ENCODE measurements around the gene KRTAP5-6. TPM values are rescaled to one million over a fixed set of nuclear protein-coding genes. Genes with fewer than 3 reads are reported as not detected.

KRTAP5-6 gene
- total and polyA plus RNA-seq, 12 donors, result not detected

DNA sequence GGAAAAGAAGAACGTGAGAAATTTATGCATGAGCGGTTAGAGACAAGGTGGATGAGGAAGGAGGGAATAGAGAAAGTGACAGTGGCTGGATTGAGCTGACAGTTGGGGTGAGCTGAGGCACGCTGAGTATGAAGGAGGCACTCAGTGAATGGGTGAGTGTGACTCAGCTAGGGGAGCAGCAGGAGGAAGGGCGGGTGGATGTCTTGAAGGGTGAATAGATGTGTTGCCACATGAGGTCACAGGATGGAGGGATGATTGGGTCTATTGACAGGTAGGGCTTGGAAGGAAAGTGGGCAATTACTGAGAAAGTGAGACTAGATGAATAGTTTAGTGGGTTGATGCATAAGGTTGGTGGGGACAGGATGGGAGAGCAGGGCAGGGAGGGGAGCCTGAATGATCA lies 45.4 kb downstream of the KRTAP5-6 start:
- H3K27me3 ChIP-seq, result peaks cover 0 to 31% (median 10%) of the 10 kb centered on the region in 7 donors
- intact Hi-C loops (cut with DNase I), result no loop called here
- peaks cover 0 to 9% (median 0%) of the 10 kb centered on the region in 11 donors for H3K9me3 ChIP-seq
- H3K4me3 ChIP-seq, result no peak overlapping the region
- TF ChIP-seq CTCF (IDR thresholded peaks at IDR 0.05), result no peak
- H3K36me3 ChIP-seq, result no peaks in the 10 kb centered on the region
- DNase-seq (no peak), ATAC-seq (no peak)
- no peak overlapping the region for H3K27ac ChIP-seq
- H3K4me1 ChIP-seq, result peaks cover 0 to 13% (median 9%) of the 10 kb centered on the region in 9 donors
- 77 to 78% methylated on average over 4 of the region's 4 CpGs for WGBS, 2 donors

GRCh38 chr11:1742869-1743584 lies 46.0 kb downstream of the KRTAP5-6 start:
- H3K27ac ChIP-seq, result no peak overlapping the region
- TF ChIP-seq CTCF (IDR thresholded peaks at IDR 0.05), result no peak
- peaks cover 0 to 19% (median 9%) of the 10 kb centered on the region in 9 donors for H3K4me1 ChIP-seq
- WGBS, 2 donors, result 90% methylated on average over 3 of the region's 3 CpGs
- no peak for DNase-seq
- H3K4me3 ChIP-seq, result no peak overlapping the region
- H3K36me3 ChIP-seq, result no peaks in the 10 kb centered on the region
- H3K27me3 ChIP-seq, result peaks cover 0 to 24% (median 8%) of the 10 kb centered on the region in 7 donors
- peaks cover 0 to 3% (median 0%) of the 10 kb centered on the region in 11 donors for H3K9me3 ChIP-seq
- intact Hi-C loops (cut with DNase I), result no loop called here
- no peak for ATAC-seq

DNA sequence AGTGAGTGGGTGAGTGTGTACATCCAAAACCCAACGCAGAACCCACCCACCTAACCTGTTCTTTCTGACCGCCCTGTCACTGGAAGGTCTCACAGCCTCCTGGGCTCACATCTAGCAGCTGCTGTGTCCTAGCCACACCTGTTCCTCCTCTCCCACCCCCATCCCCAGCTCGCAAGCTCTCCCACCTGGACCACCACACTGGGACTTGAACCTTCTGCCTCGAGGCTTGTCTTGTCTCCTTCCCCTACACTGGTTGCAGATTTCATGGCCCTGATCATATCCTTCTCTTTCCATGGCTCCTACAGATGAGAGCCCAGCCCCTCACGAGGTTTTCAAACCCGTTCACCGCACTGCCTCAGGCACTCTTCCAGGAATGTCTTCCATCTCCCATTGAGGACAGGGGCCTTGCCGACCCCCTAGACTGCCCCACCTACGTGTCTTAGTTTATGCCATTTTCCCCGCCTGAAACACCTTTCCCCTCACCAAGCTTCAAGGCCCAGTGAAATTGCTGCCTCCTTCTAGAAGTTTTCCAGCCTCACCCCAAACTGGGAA lies 46.7 kb downstream of the KRTAP5-6 start:
- TF ChIP-seq CTCF (IDR thresholded peaks at IDR 0.05), result no peak
- Histone ChIP-seq H3K4me3 (no peak overlapping the region), H3K36me3 (no peaks in the 10 kb centered on the region), H3K4me1 (peaks cover 0 to 25% (median 15%) of the 10 kb centered on the region in 9 donors), H3K27ac (no peak overlapping the region), H3K9me3 (no peaks in the 10 kb centered on the region), H3K27me3 (peaks cover 0 to 23% (median 10%) of the 10 kb centered on the region in 7 donors)
- whole genome bisulfite sequencing, 2 donors, result 84 to 87% methylated on average over 10 of the region's 10 CpGs
- ATAC-seq, result no peak
- no peak for DNase-seq
- intact Hi-C loops (cut with DNase I), result no loop called here

DNA sequence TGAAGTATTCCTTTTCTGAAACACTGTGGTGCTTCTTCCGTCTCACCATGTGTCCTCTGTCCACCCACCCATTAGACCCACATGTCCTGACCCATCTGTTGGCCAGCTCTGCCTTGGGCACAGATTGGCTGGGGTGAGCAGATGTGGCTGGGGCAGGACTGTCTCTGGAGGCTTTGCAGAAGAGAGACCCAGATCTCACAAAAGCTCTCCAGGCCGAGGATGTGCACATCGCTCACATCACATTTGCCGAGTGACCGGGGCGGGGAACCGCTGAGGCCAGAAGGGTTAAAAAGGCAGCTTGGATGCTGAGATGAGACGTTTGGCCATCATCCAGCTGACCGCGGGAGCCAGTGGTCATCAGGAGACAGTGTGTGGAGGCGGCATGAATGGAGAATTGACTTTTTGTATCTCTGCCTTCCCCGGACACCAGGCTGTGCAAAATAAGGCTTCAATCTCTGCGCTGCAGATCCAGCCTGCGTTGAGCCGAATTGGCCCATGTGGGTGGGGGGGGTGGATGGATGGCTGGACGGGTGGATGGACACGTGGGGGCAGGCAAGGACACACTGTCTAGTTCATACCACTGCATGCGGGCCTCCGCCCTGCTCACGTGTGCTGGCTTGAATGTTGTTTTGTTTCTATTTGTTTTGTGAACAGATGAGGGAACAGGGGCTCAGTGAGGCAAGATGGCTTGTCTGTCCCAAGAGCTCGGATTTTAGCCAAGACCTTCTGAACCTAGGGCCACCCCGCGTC lies 47.3 kb downstream of the KRTAP5-6 start:
- intact Hi-C loops (cut with DNase I), result no loop called here
- Histone ChIP-seq H3K9me3 (no peaks in the 10 kb centered on the region), H3K36me3 (no peaks in the 10 kb centered on the region), H3K4me3 (no peak overlapping the region), H3K4me1 (peaks cover 2 to 30% (median 19%) of the 10 kb centered on the region in 9 donors), H3K27ac (no peak overlapping the region), H3K27me3 (peaks cover 0 to 23% (median 17%) of the 10 kb centered on the region in 7 donors)
- DNase-seq, result peak in 1 of 2 donors; percentile 24
- 53 to 68% methylated on average over 23 of the region's 23 CpGs for WGBS, 2 donors
- ATAC-seq, result peak in 6 of 8 donors; percentile 2 to 66 (median 24)
- TF ChIP-seq CTCF (IDR thresholded peaks at IDR 0.05), result no peak
